Measurements from ENCODE around the gene PHF13. TPM values are rescaled to one million over a fixed set of nuclear protein-coding genes. Genes with fewer than 3 reads are reported as not detected.

Gene PHF13
- total RNA-seq, 6 donors from 2014 or later = 8.4 to 23.0 (median 9.8) TPM

DNA sequence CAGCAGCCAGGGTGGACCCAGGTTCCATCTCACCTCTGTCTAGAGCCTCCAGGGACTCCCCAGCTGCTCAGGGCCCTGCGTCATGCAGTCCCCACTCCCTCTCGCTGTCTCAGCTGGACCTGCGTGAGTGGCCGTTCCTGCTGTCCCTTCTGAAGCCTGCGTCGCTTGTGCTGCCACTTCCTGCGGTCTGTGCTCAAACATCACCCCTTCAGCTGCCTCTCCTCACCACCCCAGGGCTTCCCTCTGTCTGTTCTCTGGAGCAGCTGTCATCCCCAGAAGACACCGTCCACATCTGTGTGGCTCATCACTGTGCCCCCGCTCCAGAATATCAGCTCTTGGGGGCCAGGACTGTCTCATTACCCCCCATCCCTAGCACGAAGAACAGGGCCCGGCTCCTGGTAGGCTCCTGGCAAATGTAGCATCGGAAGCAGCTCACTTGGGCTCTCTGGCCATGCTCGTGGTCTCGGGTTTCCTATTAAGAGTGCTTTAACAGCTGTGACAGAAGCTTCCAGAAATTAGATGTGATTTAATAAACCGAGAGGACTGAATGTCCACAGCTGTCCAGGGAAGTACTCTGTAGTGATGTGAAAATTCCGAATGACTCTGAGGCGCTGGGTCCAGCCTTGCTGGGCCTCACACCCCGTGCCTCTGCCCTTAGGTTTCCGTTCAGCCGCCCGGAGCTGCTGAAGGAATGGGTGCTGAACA is 14.5 kb downstream of the PHF13 start:
- no peak overlapping the region for H3K4me3 ChIP-seq
- peaks cover 14 to 31% (median 22%) of the 10 kb centered on the region in 4 donors for H3K4me1 ChIP-seq
- TF ChIP-seq, protein P1, sequence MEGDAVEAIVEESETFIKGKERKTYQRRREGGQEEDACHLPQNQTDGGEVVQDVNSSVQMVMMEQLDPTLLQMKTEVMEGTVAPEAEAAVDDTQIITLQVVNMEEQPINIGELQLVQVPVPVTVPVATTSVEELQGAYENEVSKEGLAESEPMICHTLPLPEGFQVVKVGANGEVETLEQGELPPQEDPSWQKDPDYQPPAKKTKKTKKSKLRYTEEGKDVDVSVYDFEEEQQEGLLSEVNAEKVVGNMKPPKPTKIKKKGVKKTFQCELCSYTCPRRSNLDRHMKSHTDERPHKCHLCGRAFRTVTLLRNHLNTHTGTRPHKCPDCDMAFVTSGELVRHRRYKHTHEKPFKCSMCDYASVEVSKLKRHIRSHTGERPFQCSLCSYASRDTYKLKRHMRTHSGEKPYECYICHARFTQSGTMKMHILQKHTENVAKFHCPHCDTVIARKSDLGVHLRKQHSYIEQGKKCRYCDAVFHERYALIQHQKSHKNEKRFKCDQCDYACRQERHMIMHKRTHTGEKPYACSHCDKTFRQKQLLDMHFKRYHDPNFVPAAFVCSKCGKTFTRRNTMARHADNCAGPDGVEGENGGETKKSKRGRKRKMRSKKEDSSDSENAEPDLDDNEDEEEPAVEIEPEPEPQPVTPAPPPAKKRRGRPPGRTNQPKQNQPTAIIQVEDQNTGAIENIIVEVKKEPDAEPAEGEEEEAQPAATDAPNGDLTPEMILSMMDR (IDR thresholded peaks at IDR 0.05) = no peak
- TF ChIP-seq POLR2AphosphoS5 (IDR thresholded peaks at IDR 0.05) (no peak), POLR2A (IDR thresholded peaks at IDR 0.05) (no peak), EP300 (IDR thresholded peaks at IDR 0.05) (no peak)
- 93 to 94% methylated on average over 17 to 21 of the region's 21 CpGs for WGBS, 2 donors
- no peak overlapping the region for H3K27ac ChIP-seq
- H3K27me3 ChIP-seq = no peaks in the 10 kb centered on the region
- DNase-seq (no peak), ATAC-seq (ENCODE audit: low FRiP score in 2 of 2) (no peak)
- H3K9me3 ChIP-seq = no peaks in the 10 kb centered on the region
- H3K36me3 ChIP-seq = peaks cover 12 to 59% (median 38%) of the 10 kb centered on the region in 4 donors

DNA sequence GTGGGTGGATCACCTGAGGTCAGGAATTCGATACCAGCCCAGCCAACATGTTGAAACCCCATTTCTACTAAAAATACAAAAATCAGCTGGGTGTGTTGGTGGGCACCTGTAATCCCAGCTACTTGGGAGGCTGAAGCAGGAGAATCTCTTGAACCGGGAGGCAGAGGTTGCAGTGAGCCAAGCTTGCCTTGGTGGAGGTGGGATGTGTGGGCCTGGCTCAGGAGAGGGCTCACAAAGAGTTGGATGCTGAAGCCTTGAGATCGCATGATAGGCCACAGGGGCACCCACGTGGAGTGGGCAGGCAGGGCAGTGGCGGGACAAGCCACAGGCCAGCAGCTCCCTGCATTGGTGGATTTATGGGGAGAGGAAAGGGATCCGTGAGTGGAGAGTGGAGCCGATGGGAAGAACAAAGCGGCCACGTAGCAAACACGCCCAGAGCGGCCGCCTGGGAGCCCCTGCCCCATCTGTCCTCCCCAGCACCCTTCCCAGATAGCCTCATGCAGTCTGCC is 15.5 kb downstream of the PHF13 start:
- 90 to 91% methylated on average over 12 of the region's 12 CpGs for WGBS, 2 donors

GRCh38 chr1:6630027-6630426 is 16.5 kb downstream of the PHF13 start:
- Histone ChIP-seq H3K27ac (no peak overlapping the region), H3K36me3 (peaks cover 23 to 74% (median 58%) of the 10 kb centered on the region in 4 donors), H3K27me3 (no peaks in the 10 kb centered on the region), H3K9me3 (no peaks in the 10 kb centered on the region), H3K4me1 (peaks cover 14 to 23% (median 16%) of the 10 kb centered on the region in 4 donors), H3K4me3 (no peak overlapping the region)
- ATAC-seq (ENCODE audit: low FRiP score in 2 of 2) (no peak), DNase-seq (peak in 1 of 2 donors; percentile 50)
- no peak for TF ChIP-seq POLR2AphosphoS5 (IDR thresholded peaks at IDR 0.05)
- WGBS, 2 donors = 92 to 94% methylated on average over 8 of the region's 8 CpGs

More for the DNA sequence above, 15.5 kb downstream of the PHF13 start:
- ATAC-seq (ENCODE audit: low FRiP score in 2 of 2) = no peak
- Histone ChIP-seq H3K9me3 (no peaks in the 10 kb centered on the region), H3K4me1 (peaks cover 14 to 31% (median 22%) of the 10 kb centered on the region in 4 donors), H3K36me3 (peaks cover 19 to 64% (median 48%) of the 10 kb centered on the region in 4 donors), H3K27me3 (no peaks in the 10 kb centered on the region), H3K27ac (no peak overlapping the region), H3K4me3 (no peak overlapping the region)
- DNase-seq = peak in 1 of 2 donors; percentile 56
- TF ChIP-seq POLR2AphosphoS5 (IDR thresholded peaks at IDR 0.05) (no peak), EP300 (IDR thresholded peaks at IDR 0.05) (no peak), POLR2A (IDR thresholded peaks at IDR 0.05) (no peak)
- TF ChIP-seq, protein P1 (IDR thresholded peaks at IDR 0.05) = no peak

- no peak for ATAC-seq (ENCODE audit: low FRiP score in 2 of 2)
- no peak overlapping the region for H3K4me3 ChIP-seq
- H3K27me3 ChIP-seq = no peaks in the 10 kb centered on the region
- TF ChIP-seq EP300 (IDR thresholded peaks at IDR 0.05) = no peak
- no peak for TF ChIP-seq POLR2AphosphoS5 (IDR thresholded peaks at IDR 0.05)
- TF ChIP-seq, protein P1 (IDR thresholded peaks at IDR 0.05) = no peak
- TF ChIP-seq POLR2A (IDR thresholded peaks at IDR 0.05) = no peak
- 97 to 99% methylated on average over 8 of the region's 8 CpGs for WGBS, 2 donors
- no peak for DNase-seq
- peaks cover 25 to 85% (median 68%) of the 10 kb centered on the region in 4 donors for H3K36me3 ChIP-seq
- peaks cover 12 to 18% (median 13%) of the 10 kb centered on the region in 4 donors for H3K4me1 ChIP-seq
- H3K9me3 ChIP-seq = no peaks in the 10 kb centered on the region
- H3K27ac ChIP-seq = no peak overlapping the region
Observed at GRCh38 chr1:6631058-6631457, 17.5 kb downstream of the PHF13 start.

GRCh38 chr1:6632588-6633514 is 19.3 kb downstream of the PHF13 start:
- no peak for TF ChIP-seq EP300 (IDR thresholded peaks at IDR 0.05)
- TF ChIP-seq POLR2AphosphoS5 (IDR thresholded peaks at IDR 0.05) = no peak
- TF ChIP-seq POLR2A (IDR thresholded peaks at IDR 0.05) = no peak
- TF ChIP-seq, protein P1 (IDR thresholded peaks at IDR 0.05) = no peak
- ATAC-seq (ENCODE audit: low FRiP score in 2 of 2) (no peak), DNase-seq (peak in 1 of 2 donors; percentile 58)
- H3K9me3 ChIP-seq = no peaks in the 10 kb centered on the region
- H3K36me3 ChIP-seq = peaks cover 26 to 99% (median 83%) of the 10 kb centered on the region in 4 donors
- H3K27me3 ChIP-seq = no peaks in the 10 kb centered on the region
- WGBS, 2 donors = 89 to 94% methylated on average over 24 to 27 of the region's 30 CpGs
- no peak overlapping the region for H3K27ac ChIP-seq
- no peak overlapping the region for H3K4me3 ChIP-seq
- H3K4me1 ChIP-seq = peaks cover 0 to 1% (median 0%) of the 10 kb centered on the region in 4 donors
